Stimulated activated CD8-positive, alpha-beta memory T cell treated with anti-CD3 and anti-CD28 coated beads, Interleukin-7, amount 100 ng/mL, for 48 hours (primary cell): ENCODE measurements around the gene KIF1C.
A peak's percentile ranks its signal among the peaks of the same experiment; 100 is the strongest.

Source experiments
- DNase-seq, 2 donors: peaks; one replicate each; pipeline ENCODE4 v3.0.0-alpha.2; 2020; ENCODE audit warnings: low read depth in 1 of 2; ENCODE audit errors: extremely low read depth in 1 of 2

The KIF1C gene

DNA sequence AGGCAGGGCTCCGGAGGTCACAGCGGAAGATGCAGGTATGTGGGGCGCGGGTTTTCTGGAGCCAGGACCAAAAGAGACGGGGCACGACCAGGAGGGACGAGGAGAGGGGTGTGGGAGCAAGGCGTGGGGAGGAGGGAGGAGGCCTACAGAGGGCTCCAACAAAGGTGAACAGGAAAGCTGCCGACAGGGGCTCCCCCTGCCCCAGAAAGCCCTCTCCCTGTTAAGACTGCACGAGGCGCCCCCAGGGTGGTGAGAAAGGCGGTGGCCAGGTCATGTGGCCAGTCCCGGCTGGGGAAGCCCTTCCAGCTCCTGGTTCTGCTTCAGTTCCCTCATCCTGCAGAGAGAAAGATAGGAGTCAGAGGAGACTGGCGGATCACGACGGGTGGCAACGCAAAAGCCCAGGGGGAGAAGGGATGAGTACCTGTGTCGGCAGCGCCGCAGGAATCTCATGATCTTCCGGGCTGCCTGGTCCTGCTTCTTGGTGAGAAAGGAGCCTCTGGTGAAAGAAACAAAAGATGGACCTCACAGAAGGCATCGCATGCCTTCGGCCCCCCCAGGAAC is 29.2 kb upstream of the KIF1C start:
- peak; percentile 16 to 29 for DNase-seq

DNA sequence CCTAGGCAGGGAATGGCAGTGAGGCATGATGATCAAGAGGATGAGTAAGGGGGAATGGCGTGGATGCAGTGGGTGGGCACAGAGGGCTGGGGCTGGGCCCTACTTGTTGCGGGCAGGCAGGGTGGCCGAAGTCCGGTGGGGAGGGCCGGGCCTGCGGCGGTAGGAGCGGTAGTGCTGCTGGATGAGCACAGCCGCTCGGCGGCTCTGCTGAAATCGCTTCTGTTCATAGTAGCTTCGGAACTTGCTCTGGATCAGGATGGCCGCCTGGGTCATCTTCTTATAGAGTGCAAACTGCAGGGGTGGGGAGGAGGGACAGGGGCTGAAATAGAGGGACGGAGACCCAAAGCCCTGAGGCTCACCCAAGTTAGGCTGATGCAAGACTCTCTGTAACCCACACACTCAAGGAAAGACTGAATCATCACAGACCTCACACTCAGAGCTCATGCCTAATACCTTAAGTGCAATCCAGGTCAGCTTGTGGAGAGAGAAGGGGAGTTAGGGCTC is 28.7 kb upstream of the KIF1C start:
- DNase-seq = peak; percentile 37 to 52

DNA sequence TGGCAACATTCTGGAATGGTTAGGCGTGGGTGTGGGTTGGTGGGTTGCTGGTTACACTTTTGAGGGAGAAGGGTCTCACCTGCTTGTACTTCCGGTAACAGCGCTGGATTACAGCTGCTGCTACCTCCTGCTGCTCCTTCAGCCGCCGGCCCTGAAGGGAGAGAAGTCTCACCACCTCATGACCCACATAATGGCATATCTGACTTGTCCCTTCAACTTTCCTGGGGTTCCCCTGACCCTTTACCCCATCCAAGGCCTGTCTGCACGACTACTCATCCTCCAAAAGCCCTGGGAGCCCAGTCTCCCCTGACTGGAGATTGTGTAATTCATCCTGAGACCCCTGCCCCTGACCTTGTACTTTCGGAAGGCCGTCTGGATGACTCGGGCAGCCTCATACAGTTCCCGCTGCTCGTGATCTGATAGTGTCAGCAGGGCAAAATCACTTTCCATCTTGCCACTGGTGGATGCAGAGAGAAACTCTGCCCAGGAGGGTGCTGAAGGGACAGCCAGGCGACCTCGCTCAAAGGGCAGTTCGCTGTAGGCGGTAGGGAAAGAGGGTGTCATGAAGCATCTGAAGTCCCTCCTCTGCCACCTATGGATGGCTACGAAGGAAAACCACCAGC is 28.1 kb upstream of the KIF1C start:
- DNase-seq = peak in 1 of 2 donors; percentile 43

DNA sequence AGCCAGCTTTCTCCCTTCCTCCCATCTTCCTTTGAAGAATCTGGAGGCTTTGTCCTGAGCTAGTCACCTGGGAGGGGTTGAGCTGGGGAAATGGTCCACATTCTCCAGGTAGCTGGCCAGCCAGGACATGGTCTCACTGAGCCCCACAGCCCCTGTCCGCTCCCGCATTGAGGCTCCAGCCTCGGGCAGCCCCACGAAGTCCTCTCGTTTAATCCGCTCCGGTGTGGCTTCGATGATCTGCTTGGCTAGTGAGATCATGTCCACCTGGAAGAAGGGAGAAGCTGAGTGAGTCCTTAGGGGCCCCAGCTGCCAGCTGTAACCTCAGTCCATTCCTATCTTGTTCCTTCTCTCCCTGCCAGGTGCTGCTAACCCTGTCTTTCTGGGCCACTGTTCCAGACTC is 27.5 kb upstream of the KIF1C start:
- DNase-seq = no peak

GRCh38 chr17:4971826-4972225 is 25.9 kb upstream of the KIF1C start:
- no peak for DNase-seq

GRCh38 chr17:4972322-4972721 is 25.4 kb upstream of the KIF1C start:
- no peak for DNase-seq

GRCh38 chr17:4972752-4973151 is 25.0 kb upstream of the KIF1C start:
- DNase-seq = no peak

GRCh38 chr17:4973256-4974114 is 24.3 kb upstream of the KIF1C start:
- DNase-seq = no peak

- no peak for DNase-seq
Measured at GRCh38 chr17:4974115-4974670, 23.6 kb upstream of the KIF1C start.

DNA sequence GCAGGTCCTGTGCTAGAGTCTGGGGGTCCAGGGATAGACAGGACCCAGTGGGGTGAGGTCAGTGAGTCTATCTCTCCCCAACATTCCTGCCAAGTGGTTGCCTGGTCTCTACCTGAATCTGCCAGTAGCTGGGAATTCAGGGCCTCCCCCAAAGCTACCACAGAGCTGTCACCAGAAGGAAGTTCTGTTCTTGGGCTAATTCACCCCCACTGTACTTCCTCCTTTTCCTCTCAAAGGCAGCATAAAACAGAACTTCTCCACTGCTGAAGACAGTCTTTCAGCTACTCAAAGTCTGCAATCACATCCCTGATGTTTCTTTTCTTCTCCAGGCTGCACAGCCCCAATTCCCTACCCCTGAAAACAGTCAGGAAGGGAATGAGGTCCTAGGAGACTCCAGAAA is 19.0 kb upstream of the KIF1C start:
- DNase-seq = no peak

GRCh38 chr17:4980644-4981216 is 17.0 kb upstream of the KIF1C start:
- DNase-seq = no peak

DNA sequence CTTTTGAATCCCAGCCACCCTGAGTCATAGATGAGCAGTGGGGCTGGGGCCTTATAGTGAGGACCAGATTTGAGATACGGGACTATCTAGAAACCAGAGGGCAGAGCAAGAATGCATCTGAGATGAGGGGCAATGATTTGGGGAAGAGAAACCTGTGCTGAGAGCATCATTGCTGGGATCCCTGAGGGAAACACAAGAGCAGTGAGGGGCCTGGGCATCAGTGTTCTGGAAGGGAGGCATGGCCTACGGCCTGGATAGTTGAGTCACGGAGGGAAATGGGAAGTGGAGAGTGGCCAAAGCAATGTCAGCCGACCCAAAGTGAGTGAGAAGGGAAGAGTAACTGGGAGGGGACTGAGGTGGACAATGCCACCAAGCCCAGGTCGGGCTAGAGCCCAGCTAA is 15.4 kb upstream of the KIF1C start:
- no peak for DNase-seq

GRCh38 chr17:4986403-4986802 is 11.3 kb upstream of the KIF1C start:
- DNase-seq = no peak

- peak; percentile 77 to 84 for DNase-seq
Measured at GRCh38 chr17:4986951-4987766, 10.6 kb upstream of the KIF1C start, which contains the start of gene CAMTA2. Gene CAMTA2, minus strand, starts transcription at chr17:4987675. Its CDS starts 1,453 bp downstream, at chr17:4986222.

DNA sequence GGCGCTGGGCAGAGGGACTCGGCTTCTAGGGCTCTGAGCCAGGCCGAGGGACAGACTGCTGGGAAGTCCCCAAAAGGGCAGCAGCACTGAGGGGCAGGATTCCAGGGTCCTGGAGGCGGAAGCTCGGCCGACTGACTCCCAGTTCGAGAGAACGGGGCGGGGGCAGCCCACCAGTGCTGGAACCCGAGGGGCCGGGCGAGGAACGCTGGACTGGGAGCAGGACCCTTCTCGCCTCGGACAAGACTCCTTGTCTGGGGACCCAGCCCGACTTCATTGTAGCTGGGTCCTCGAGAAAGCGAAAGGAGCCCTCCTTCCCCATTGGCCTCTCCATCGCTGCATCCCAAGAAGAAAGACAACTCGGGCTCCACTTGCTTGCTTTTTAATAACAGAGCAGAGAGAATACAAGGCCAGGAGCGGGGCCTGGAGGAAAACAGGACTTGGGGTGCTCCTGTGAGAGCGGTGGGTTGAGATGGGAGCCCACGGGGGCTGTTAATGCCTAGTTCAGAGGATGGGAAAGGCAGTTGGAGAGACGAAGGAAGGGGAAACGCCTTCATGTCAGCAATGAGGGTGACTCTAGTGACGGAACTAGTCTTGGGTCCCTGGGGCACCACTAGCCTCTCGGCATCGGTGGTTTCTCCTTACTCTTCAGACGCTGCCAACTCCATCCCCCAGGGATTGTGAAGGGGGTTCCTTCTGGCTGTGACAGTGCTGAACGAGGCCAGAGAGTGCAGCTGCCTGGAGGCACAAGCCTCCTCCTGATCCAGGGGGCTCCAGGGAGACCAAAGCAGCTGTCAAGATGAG is 9.8 kb upstream of the KIF1C start:
- DNase-seq = no peak

DNA sequence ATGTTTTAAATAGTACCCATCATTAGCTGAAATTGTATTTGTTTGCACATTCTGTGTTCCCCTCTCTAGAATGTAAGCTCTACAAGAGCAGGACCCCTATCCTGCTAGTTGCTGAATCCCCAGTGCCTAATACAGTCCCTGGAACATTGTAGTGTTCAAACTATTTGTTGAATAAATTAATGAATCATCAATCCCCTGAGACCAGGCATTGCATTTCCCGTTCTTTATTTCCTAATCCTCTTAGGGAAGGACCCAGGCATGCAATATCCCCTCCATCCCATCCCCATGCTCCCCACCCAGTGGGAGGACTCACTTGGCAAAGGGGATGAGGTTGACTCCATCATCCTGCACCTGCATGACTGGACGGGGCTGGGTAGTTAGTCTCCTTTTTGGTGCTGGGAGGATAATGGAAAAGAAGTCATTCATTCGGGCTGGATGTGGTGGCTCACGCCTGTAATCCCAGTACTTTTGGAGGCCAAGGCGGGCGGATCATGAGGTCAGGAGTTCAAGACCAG is 3.6 kb upstream of the KIF1C start:
- DNase-seq = no peak

DNA sequence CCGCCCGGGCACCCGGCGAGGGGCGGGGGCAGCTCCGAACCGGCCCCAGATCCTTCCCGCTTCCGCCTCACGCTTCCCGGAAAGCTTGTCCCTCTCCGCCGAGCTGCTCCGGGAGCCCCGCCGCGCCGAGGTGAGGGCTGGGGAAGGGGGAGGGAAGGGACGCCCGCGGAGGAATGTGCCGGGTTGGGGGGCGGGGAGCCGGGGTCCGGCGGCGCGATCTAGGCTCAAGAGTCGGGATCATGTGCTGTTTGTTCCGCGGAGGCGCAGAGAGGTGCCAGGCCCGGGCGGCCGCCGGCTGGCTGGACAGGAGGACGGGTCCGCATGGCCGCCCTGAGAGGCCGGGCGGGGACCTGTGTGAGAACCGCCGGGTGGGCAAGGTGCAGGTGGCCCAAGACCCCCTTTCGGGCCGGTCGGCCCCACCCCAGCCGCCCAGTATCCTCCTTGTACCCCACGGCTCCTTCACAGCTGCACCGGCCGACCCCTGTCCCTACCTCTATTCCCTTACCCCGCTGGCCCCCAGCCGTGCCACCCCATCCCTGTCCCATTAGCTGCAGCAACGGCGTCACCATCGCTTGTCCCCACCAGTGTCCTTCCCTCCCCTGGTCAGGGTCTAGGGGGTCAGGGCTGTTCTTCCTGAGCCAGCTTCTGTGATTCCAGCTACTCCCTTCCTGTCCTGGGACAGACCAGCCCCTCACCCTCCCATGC is 429 bp downstream of the KIF1C start:
- no peak for DNase-seq

DNA sequence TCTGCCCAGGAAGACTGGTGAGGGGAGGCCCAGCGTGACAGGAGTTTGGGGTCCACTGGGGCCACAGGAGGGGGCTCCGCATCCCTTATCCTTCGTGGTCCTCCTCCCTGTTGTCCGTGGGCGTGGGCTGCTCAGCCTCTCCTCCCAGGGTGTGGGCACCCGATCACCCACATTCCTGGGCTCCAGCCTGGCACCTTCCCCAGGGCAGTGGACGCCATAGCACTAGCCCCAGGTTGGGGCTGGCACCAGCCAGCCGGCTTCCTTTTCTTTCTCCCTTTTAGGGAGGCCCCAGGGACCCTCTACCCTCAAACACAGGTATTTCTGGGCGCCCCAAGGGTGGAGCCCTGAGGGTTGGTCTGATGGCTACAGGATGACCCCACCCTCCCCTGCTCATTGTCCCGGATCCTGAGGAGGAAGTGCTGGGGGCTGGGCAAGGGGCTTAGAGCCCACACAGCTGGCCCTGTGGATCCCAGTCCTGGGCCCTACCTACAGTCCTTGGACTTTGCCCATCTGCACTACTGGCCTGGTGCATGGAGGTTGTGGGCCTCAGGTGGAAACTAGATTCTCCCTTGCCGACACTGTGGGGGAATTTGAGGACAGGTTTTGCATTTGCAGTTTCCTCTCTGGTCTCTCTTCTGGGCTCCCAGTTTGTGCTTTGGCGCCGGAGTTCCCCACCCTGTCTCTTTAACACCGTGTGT is 1.1 kb downstream of the KIF1C start:
- no peak for DNase-seq
